Stimulated activated CD4-positive, alpha-beta T cell treated with anti-CD3 and anti-CD28 coated beads, Interleukin-15, amount 100 ng/mL, for 1 hour (primary cell): ENCODE measurements around the gene MCUB.
"Not testable (repeated sequence)": the region's sequence is repeated elsewhere in the genome, so short reads cannot be mapped to it uniquely, and the experiment has no call there.

ENCODE experiments used
- DNase-seq, 2 donors: peaks; one replicate each; pipeline ENCODE4 v3.0.0-alpha.2; 2020; ENCODE audit warnings: low read depth in 1 of 2, low spot score in 1 of 2

Gene MCUB, protein sequence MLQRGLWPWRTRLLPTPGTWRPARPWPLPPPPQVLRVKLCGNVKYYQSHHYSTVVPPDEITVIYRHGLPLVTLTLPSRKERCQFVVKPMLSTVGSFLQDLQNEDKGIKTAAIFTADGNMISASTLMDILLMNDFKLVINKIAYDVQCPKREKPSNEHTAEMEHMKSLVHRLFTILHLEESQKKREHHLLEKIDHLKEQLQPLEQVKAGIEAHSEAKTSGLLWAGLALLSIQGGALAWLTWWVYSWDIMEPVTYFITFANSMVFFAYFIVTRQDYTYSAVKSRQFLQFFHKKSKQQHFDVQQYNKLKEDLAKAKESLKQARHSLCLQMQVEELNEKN

GRCh38 chr4:109559983-109560686 lies at the start of gene MCUB:
Gene MCUB, plus strand, starts transcription at chr4:109560246. Its CDS starts 92 bp downstream, at chr4:109560338.
- peak; percentile 81 to 82 for DNase-seq

GRCh38 chr4:109510687-109511086 lies 49.4 kb upstream of the MCUB start:
- DNase-seq, result no peak

DNA sequence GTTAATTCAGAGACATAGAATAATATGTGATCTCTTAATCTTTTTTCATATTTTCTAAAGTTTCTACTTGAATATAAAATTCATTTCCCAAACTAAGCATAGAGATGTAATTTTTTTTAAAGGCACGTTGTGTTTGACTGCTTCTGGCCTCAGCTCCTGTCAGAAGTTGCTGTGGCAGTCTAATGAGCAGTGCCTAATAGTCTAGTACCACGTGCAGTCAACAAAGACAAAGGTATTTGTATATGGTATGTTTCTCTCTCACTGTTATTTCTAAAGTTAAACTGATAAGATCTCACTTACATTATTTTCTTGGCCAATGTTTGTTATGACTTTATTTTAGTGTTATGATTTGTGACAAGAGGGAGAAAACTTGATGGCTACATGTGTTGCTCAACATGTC lies 48.6 kb upstream of the MCUB start:
- no peak for DNase-seq

- DNase-seq, result not testable (repeated sequence)
These were observed 46.7 kb upstream of the MCUB start for GRCh38 chr4:109513368-109513767.

DNA sequence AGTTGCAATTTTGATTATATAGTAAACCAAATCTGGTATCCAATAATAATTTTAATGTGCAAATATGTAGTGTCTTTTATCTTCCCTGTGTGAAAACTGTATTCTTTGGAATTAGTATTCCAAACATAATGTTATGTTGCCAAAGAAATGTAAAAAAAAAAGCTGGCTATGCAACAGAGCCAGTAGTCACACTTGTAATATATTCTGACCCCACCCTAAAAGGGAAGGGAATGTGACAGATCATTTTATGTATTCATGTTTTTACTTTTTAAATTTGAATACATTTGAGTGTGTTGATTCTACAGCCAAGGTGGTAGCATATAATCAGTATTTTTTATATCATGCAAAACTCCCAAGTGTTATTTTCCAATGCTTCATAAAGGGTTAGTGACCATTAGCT lies 27.9 kb upstream of the MCUB start:
- DNase-seq, result no peak

GRCh38 chr4:109545401-109545800 lies 14.6 kb upstream of the MCUB start:
- no peak for DNase-seq

GRCh38 chr4:109547394-109547793 lies 12.7 kb upstream of the MCUB start:
- DNase-seq, result no peak

GRCh38 chr4:109548655-109549054 lies 11.4 kb upstream of the MCUB start:
- DNase-seq, result no peak

- no peak for DNase-seq
These were observed 7.8 kb upstream of the MCUB start for GRCh38 chr4:109552237-109552636.

DNA sequence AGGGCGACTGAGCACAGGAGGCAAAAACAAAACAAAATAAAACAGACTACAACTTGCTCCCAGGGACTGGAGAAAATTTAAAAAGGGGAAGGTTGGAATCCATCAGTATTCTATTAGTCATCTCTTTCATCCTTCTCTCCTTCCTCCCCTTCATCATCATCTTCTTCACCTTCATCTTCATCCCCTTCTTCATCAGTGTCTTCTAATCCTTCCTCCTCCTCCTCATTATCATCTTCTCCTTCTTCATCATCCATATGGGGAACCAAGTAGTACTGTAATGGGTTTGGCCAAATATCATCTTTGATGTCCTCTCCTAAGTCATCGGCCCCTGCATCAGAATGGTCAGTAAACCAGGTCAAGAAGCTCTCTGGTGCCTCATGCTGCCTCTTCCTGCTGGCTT lies 6.9 kb upstream of the MCUB start:
- DNase-seq, result no peak

- no peak for DNase-seq
These were observed 5.1 kb upstream of the MCUB start for GRCh38 chr4:109554971-109555370.

- DNase-seq, result no peak
These were observed 2.6 kb upstream of the MCUB start for GRCh38 chr4:109557433-109557832.

GRCh38 chr4:109558095-109558494 lies 2.0 kb upstream of the MCUB start:
- DNase-seq, result not testable (repeated sequence)

GRCh38 chr4:109559625-109559982 lies 442 bp upstream of the MCUB start:
- peak; percentile 25 to 33 for DNase-seq

- DNase-seq, result peak; percentile 13 to 31
These were observed 828 bp downstream of the MCUB start for GRCh38 chr4:109560687-109561461.

- no peak for DNase-seq
These were observed 2.6 kb downstream of the MCUB start for GRCh38 chr4:109562457-109563239.

- DNase-seq, result no peak
These were observed 11.4 kb downstream of the MCUB start for GRCh38 chr4:109571494-109571893.

- no peak for DNase-seq
These were observed 12.1 kb downstream of the MCUB start for GRCh38 chr4:109572154-109572553.

DNA sequence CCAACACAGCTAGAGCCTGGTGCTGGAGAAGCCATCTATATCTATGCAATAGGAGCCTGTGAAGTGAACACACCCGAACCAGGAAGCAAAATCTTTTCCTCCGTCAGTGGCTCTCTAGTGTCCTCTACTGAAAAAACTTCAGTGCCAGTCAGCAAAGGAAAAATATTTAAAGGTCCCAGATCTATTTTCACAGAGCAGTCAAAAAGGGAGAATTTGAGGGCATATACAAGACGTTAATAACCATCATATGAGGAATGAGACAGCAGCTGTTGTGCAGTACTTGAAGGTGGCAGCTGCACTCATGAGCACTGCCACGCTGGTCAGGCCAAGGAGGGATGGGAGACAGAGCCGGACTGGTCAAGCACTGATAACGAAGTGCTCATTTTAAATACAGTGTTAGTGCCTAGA lies 14.4 kb downstream of the MCUB start:
- DNase-seq, result no peak

- no peak for DNase-seq
These were observed 15.1 kb downstream of the MCUB start for GRCh38 chr4:109574931-109575804.
